ENCODE results near the gene PRKACG. TPM values are rescaled to one million over a fixed set of nuclear protein-coding genes. Genes with fewer than 3 reads are reported as not detected.

PRKACG gene
- total and polyA plus RNA-seq, 4 donors: not detected

DNA sequence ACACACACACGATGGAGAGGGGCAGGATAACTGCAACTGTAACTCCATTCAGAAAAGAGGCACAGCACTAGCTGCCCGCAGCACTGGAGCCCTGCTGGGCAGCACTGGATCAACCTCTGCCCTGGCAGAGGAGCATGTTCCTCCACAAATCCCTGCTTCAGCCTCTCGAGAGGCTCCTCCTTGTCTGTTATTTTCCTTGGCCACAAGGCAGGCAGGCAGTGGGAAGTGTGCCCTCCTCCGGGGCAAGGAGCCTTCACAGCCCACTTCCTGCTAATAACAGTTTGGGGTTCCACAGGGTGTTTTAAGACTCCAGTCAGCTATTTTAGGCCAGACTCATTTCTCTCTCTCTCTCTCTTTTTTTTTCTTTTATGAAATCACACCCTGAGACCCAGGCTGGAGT, 33.5 kb upstream of the PRKACG start:
- Histone ChIP-seq H3K9me3 (ENCODE audit: control insufficient read depth in 4 of 4, insufficient read depth in 3 of 4, low read length in 3 of 4) (no peaks in the 10 kb centered on the region), H3K27ac (ENCODE audit: low read depth in 1 of 2, low read length in 1 of 2) (no peak overlapping the region), H3K36me3 (ENCODE audit: control insufficient read depth in 4 of 4, insufficient read depth in 4 of 4, low read length in 4 of 4) (peaks cover 6 to 20% (median 13%) of the 10 kb centered on the region in 4 donors), H3K9ac (ENCODE audit: insufficient read depth in 1 of 2, low read length in 2 of 2) (no peak overlapping the region), H3K4me3 (no peak overlapping the region), H3K27me3 (ENCODE audit: control insufficient read depth in 3 of 3, insufficient read depth in 3 of 3, low read length in 2 of 3) (no peaks in the 10 kb centered on the region), H3K4me1 (ENCODE audit: control insufficient read depth in 5 of 5, insufficient read depth in 5 of 5, low read length in 5 of 5) (peaks cover 5 to 12% (median 8%) of the 10 kb centered on the region in 5 donors)
- TF ChIP-seq, protein P1, sequence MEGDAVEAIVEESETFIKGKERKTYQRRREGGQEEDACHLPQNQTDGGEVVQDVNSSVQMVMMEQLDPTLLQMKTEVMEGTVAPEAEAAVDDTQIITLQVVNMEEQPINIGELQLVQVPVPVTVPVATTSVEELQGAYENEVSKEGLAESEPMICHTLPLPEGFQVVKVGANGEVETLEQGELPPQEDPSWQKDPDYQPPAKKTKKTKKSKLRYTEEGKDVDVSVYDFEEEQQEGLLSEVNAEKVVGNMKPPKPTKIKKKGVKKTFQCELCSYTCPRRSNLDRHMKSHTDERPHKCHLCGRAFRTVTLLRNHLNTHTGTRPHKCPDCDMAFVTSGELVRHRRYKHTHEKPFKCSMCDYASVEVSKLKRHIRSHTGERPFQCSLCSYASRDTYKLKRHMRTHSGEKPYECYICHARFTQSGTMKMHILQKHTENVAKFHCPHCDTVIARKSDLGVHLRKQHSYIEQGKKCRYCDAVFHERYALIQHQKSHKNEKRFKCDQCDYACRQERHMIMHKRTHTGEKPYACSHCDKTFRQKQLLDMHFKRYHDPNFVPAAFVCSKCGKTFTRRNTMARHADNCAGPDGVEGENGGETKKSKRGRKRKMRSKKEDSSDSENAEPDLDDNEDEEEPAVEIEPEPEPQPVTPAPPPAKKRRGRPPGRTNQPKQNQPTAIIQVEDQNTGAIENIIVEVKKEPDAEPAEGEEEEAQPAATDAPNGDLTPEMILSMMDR (IDR thresholded peaks at IDR 0.05; ENCODE audit: control extremely low read depth, extremely low read depth): no peak
- ATAC-seq (ENCODE audit: insufficient read depth, low FRiP score) (no peak), DNase-seq (no peak)
- 45 to 48% methylated on average over 4 of the region's 4 CpGs for WGBS, 2 donors

DNA sequence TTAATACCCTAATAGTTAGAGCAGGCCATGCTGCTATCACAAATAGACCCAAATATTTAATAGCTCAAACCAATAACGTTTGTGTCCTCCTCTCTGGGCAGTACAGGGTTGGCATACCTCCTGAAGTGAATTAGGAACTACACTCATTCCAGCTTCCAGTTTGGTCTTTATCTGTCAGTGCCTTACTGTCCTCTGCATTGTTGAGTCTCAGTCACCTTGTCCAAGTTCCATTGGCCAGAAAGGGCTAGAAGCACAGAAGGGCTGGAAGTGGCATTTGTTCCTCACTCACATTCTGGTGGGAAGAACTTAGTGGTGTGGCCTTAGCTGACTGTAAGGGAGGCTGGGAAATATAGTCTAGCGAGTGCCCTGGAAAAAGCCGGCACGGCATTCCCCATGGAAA, 32.8 kb upstream of the PRKACG start:
- no peak overlapping the region for H3K4me3 ChIP-seq
- peaks cover 5 to 12% (median 8%) of the 10 kb centered on the region in 5 donors for H3K4me1 ChIP-seq (ENCODE audit: control insufficient read depth in 5 of 5, insufficient read depth in 5 of 5, low read length in 5 of 5)
- no peaks in the 10 kb centered on the region for H3K27me3 ChIP-seq (ENCODE audit: control insufficient read depth in 3 of 3, insufficient read depth in 3 of 3, low read length in 2 of 3)
- H3K9me3 ChIP-seq (ENCODE audit: control insufficient read depth in 4 of 4, insufficient read depth in 3 of 4, low read length in 3 of 4): no peaks in the 10 kb centered on the region
- TF ChIP-seq, protein P1 (IDR thresholded peaks at IDR 0.05; ENCODE audit: control extremely low read depth, extremely low read depth): no peak
- H3K36me3 ChIP-seq (ENCODE audit: control insufficient read depth in 4 of 4, insufficient read depth in 4 of 4, low read length in 4 of 4): peaks cover 6 to 20% (median 13%) of the 10 kb centered on the region in 4 donors
- no peak overlapping the region for H3K27ac ChIP-seq (ENCODE audit: low read depth in 1 of 2, low read length in 1 of 2)
- DNase-seq (no peak), ATAC-seq (ENCODE audit: insufficient read depth, low FRiP score) (no peak)
- H3K9ac ChIP-seq (ENCODE audit: insufficient read depth in 1 of 2, low read length in 2 of 2): no peak overlapping the region
- 78% methylated on average over 4 of the region's 4 CpGs for WGBS, 2 donors

DNA sequence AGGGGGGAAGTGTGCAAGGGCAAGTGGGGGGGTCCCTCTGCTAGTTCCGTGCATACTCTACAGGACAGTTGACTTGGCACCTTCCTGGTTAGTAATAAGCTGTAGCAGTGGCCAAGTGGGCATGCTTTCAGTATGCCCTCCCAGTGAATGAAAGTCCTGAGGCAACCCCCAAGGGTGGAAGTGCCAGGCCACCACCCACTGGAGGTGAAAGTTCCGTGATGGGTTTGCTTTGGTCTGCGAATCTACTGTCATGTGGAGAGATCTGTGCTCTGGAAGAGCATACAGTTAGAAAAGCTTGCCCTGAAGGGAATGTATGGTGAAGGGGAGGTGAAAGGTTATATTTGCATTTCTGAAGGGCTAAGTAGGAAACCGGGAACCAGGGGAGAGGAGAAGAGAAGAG, 31.9 kb upstream of the PRKACG start:
- H3K9ac ChIP-seq (ENCODE audit: insufficient read depth in 1 of 2, low read length in 2 of 2): no peak overlapping the region
- H3K27me3 ChIP-seq (ENCODE audit: control insufficient read depth in 3 of 3, insufficient read depth in 3 of 3, low read length in 2 of 3): no peaks in the 10 kb centered on the region
- H3K36me3 ChIP-seq (ENCODE audit: control insufficient read depth in 4 of 4, insufficient read depth in 4 of 4, low read length in 4 of 4): peaks cover 6 to 20% (median 13%) of the 10 kb centered on the region in 4 donors
- DNase-seq: no peak
- ATAC-seq (ENCODE audit: insufficient read depth, low FRiP score): no peak
- 79 to 90% methylated on average over 4 of the region's 4 CpGs for WGBS, 2 donors
- no peak overlapping the region for H3K4me3 ChIP-seq
- TF ChIP-seq, protein P1 (IDR thresholded peaks at IDR 0.05; ENCODE audit: control extremely low read depth, extremely low read depth): no peak
- H3K9me3 ChIP-seq (ENCODE audit: control insufficient read depth in 4 of 4, insufficient read depth in 3 of 4, low read length in 3 of 4): no peaks in the 10 kb centered on the region
- no peak overlapping the region for H3K27ac ChIP-seq (ENCODE audit: low read depth in 1 of 2, low read length in 1 of 2)
- peaks cover 5 to 12% (median 8%) of the 10 kb centered on the region in 5 donors for H3K4me1 ChIP-seq (ENCODE audit: control insufficient read depth in 5 of 5, insufficient read depth in 5 of 5, low read length in 5 of 5)
